CD4-positive, CD25-positive, alpha-beta regulatory T cell (primary cell): ENCODE measurements around the gene LYG1. TPM values are rescaled to one million over a fixed set of nuclear protein-coding genes. Genes with fewer than 3 reads are reported as not detected.
"Not testable (repeated sequence)": the region's sequence is repeated elsewhere in the genome, so short reads cannot be mapped to it uniquely, and the experiment has no call there.

Experiments
- ATAC-seq, 2 donors: fragments of 150-1000 bp; cut with Tn5 transposase; one replicate each; pipeline ENCODE4 v1.10.0; 2021; ENCODE audit warnings: low read depth in 2 of 2, moderate number of reproducible peaks in 2 of 2, moderate library complexity in 1 of 2
- DNase-seq, 3 donors: peaks; one replicate each; pipeline versions ENCODE4 v3.0.0 to v3.0.0-alpha.2; 2012 to 2022; ENCODE audit warnings: mixed read lengths in 1 of 3
- H3K27ac ChIP-seq: one replicate; pipeline ENCODE4 v1.7.0; 2013; ENCODE audit warnings: mild to moderate bottlenecking, low read length; ENCODE audit not compliant: insufficient read depth, poor library complexity, severe bottlenecking
- H3K27me3 ChIP-seq: one replicate; pipeline ENCODE4 v1.7.0; 2013; ENCODE audit warnings: low read length; ENCODE audit not compliant: control insufficient read depth, insufficient read depth
- H3K36me3 ChIP-seq: one replicate; pipeline ENCODE4 v1.7.0; 2013; ENCODE audit warnings: mild to moderate bottlenecking, low read length, moderate library complexity; ENCODE audit not compliant: control insufficient read depth, insufficient read depth
- H3K4me1 ChIP-seq: 2 replicates; pipeline ENCODE4 v1.7.0; 2013; ENCODE audit warnings: mild to moderate bottlenecking, low read length; ENCODE audit not compliant: insufficient read depth, control insufficient read depth, poor library complexity, severe bottlenecking
- H3K4me3 ChIP-seq: one replicate; pipeline ENCODE4 v1.7.0; 2013; ENCODE audit warnings: low read depth, mild to moderate bottlenecking, low read length, moderate library complexity
- H3K9me3 ChIP-seq, 2 experiments: 1 replicate in 1 of 2; 2 replicates in 1 of 2; pipeline ENCODE4 v1.7.0; 2013; ENCODE audit warnings: low read length in 2 of 2, mild to moderate bottlenecking in 1 of 2, moderate library complexity in 1 of 2; ENCODE audit not compliant: control insufficient read depth in 2 of 2
- H3K27ac Mint-ChIP-seq, 3 donors: one replicate each; pipeline ENCODE4 v1.8.0; 2020 to 2022; ENCODE audit warnings: mild to moderate bottlenecking in 3 of 3, mixed read lengths in 3 of 3, moderate library complexity in 2 of 3
- H3K27me3 Mint-ChIP-seq: one replicate; pipeline ENCODE4 v1.8.0; 2022; ENCODE audit warnings: mild to moderate bottlenecking, mixed read lengths
- H3K36me3 Mint-ChIP-seq: one replicate; pipeline ENCODE4 v1.8.0; 2020; ENCODE audit warnings: mixed read lengths
- H3K4me1 Mint-ChIP-seq, 4 donors: one replicate each; pipeline ENCODE4 v1.8.0; 2020 to 2022; ENCODE audit warnings: mixed read lengths in 4 of 4, mild to moderate bottlenecking in 1 of 4
- H3K4me3 Mint-ChIP-seq, 4 donors: one replicate each; pipeline ENCODE4 v1.8.0; 2020 to 2022; ENCODE audit warnings: mild to moderate bottlenecking in 4 of 4, mixed read lengths in 4 of 4, moderate library complexity in 3 of 4
- H3K9me3 Mint-ChIP-seq, 7 donors: one replicate each; pipeline ENCODE4 v1.8.0; 2020 to 2022; ENCODE audit warnings: mixed read lengths in 7 of 7, mild to moderate bottlenecking in 3 of 7, moderate library complexity in 2 of 7
- polyA plus RNA-seq, 4 donors: library from polyadenylated mRNA; unstranded; fragments of 300-500 nt; fragmentation: Illumina TruSeq; gene quantifications; one replicate each; pipeline ENCODE4 v1.2.3, GENCODE V29; 2021
- total RNA-seq: library from RNA; stranded (reverse); gene quantifications from one replicate; pipeline ENCODE4 v1.2.3, GENCODE V29; 2022

Gene LYG1
- total and polyA plus RNA-seq, 5 donors from 2014 or later: 0.46 to 2.0 TPM; not detected in 3

DNA sequence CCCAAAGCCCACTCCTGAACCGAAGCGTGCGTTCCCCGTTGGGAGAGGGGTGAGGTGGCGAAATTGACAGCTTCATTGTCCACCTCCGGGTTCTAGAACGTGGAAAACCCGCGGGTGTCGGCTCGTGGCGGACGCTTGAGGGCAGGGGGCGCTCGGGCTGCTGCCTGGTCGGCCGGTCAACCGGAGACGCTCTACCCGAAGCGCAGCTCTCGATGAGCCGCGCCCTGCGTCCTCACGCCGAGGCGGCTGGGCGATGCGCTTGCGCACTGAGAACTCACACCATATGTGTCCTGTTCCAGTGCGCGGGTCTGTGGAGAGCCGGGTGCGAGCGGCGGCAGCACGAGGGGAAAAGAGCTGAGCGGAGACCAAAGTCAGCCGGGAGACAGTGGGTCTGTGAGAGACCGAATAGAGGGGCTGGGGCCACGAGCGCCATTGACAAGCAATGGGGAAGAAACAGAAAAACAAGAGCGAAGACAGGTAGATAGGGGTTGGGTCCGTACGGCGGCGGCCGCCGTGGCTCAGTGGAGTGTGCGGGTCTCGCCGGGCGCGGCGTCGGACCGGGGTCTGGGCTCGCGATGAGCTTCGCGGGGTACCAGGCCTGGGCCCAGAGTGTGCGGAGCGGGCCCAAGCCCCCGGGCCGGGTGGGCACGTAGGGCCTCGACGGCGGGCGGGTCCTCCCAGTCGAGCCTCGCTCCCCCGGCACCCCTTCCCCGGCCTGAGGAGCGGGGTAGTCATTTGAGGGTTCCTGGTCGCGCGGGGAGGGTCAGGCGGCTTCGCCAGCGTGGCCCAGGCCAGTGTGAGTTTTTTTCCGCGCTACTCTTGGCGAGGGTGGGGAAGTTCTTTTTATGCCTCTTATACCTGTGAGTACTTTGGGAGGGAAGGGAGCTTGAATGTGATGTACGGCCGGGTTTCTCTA lies 36.4 kb upstream of the LYG1 start, which contains the start of gene EIF5B:
Gene EIF5B, plus strand, starts transcription at position 277 of the 916 bp plus-strand sequence. Its CDS starts 166 bp downstream, at position 443.
- Histone ChIP-seq H3K27me3 (no peaks in the 10 kb centered on the region), H3K4me1 (peaks cover 36% of the 10 kb centered on the region), H3K4me3 (peak within 1 kb of the TSS; percentile 93), H3K27ac (peak within 1 kb of the TSS; percentile 86), H3K9me3 (no peaks in the 10 kb centered on the region), H3K36me3 (peaks cover 4% of the 10 kb centered on the region)
- Mint-ChIP-seq H3K4me1 (peaks cover 29 to 48% (median 38%) of the 10 kb centered on the region in 4 donors), H3K27ac (no peak within 1 kb of the TSS), H3K9me3 (no peaks in the 10 kb centered on the region), H3K36me3 (peaks cover 14% of the 10 kb centered on the region), H3K4me3 (no peak within 1 kb of the TSS), H3K27me3 (no peaks in the 10 kb centered on the region)
- DNase-seq (peak; percentile 84 to 96 (median 88)), ATAC-seq (peak; percentile 76 to 78)

DNA sequence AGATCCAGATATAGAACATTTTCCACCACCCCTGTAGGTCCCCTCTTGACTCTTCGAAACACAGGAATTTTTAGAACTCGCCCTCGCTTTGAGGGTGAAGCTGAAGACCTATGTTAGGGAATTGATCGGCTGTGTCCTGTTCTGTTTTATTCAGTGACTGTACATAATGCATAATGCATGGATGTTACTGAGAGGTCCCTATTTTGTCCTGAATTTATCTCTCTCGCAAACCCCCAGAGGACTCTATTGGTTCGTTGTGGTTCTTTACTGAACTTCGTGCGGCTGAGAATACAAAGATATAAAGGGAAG lies 35.8 kb upstream of the LYG1 start:
- Histone ChIP-seq H3K9me3 (no peaks in the 10 kb centered on the region), H3K4me1 (peaks cover 36% of the 10 kb centered on the region), H3K27ac (peak overlapping the region; percentile 86), H3K27me3 (no peaks in the 10 kb centered on the region), H3K36me3 (peaks cover 10% of the 10 kb centered on the region), H3K4me3 (peak overlapping the region; percentile 93)
- ATAC-seq (peak; percentile 0 to 1), DNase-seq (no peak)
- Mint-ChIP-seq H3K9me3 (no peaks in the 10 kb centered on the region), H3K4me1 (peaks cover 27 to 45% (median 35%) of the 10 kb centered on the region in 4 donors), H3K36me3 (peaks cover 20% of the 10 kb centered on the region), H3K4me3 (no peak overlapping the region), H3K27ac (no peak overlapping the region), H3K27me3 (no peaks in the 10 kb centered on the region)

DNA sequence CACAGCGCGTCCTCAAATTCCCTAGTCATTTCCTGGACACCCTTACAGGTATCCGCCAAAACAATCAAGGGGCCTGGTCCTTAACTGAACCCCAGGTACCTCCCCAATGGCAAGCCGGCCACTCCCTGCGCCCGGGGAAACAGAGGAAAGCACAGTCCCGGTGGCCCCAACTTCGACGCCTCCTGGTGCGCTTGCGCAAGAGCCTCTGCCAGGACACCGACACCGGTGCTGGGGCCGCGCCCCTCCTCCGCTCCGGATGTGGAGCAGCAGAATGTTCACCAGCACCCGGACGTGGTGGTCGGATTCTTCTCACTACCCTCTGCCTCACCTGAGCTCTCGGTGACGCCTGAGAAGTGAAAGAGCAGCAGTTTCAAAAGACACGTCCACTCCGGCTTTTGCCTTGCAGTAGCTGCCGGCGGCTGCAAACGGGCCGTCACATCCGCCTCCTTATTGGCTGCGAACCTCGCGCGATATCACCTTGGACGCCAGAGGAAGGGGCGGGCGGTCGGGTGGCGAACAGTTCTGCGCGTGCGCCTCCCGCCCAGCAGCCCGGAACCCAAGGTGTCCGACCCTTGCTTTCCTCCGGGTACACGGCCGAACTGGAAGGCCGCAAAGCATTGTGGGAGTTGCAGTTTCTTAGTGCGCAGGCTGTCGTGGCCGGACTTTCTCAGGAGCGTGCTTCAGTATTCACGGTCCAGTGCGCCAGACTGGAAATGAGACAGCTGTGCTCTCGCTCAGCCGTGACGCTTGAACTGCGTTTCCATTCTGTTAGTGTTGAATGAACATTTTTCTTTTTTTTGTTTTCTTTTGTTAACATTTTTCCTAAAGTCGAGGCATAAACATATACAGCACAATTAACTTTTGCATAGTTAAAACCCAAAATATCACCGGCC lies 35.2 kb upstream of the LYG1 start, which contains the start of gene TXNDC9:
Gene TXNDC9, minus strand, starts transcription at position 423 of the 893 bp plus-strand sequence. CDS start 3,123 bp downstream, outside the sequence.
- no peaks in the 10 kb centered on the region for H3K27me3 ChIP-seq
- H3K4me3 Mint-ChIP-seq: no peak within 1 kb of the TSS
- no peaks in the 10 kb centered on the region for H3K9me3 Mint-ChIP-seq
- H3K27ac Mint-ChIP-seq: no peak within 1 kb of the TSS
- H3K27ac ChIP-seq: peak within 1 kb of the TSS; percentile 86
- no peaks in the 10 kb centered on the region for H3K9me3 ChIP-seq
- H3K36me3 Mint-ChIP-seq: peaks cover 20% of the 10 kb centered on the region
- peaks cover 21 to 42% (median 30%) of the 10 kb centered on the region in 4 donors for H3K4me1 Mint-ChIP-seq
- H3K4me3 ChIP-seq: peak within 1 kb of the TSS; percentile 93
- peak; percentile 77 to 82 for ATAC-seq
- DNase-seq: peak; percentile 97 to 99 (median 98)
- H3K36me3 ChIP-seq: peaks cover 16% of the 10 kb centered on the region
- H3K4me1 ChIP-seq: peaks cover 36% of the 10 kb centered on the region
- H3K27me3 Mint-ChIP-seq: no peaks in the 10 kb centered on the region

DNA sequence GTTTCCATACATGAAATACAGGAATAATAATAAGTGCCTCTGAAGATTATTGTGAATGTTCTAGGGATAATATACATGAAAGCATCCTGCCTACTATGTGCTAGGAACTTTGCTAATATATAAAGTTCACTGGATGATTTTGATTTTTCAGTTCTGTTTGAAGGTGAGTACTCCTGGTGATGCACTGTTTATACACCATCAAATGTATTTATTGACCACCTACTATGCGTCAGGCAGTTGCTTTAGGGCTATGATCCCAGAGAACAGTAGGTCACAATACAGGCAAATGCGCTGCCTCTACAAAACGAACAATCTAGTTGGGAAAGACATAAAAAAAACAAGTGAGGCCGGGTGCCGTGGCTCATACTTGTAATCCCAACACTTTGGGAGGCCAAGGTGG lies 24.4 kb upstream of the LYG1 start:
- Mint-ChIP-seq H3K4me1 (peaks cover 0 to 12% (median 12%) of the 10 kb centered on the region in 4 donors), H3K27ac (no peak overlapping the region), H3K4me3 (no peak overlapping the region), H3K36me3 (peaks cover 34% of the 10 kb centered on the region), H3K27me3 (no peaks in the 10 kb centered on the region), H3K9me3 (no peaks in the 10 kb centered on the region)
- no peak overlapping the region for H3K4me3 ChIP-seq
- no peaks in the 10 kb centered on the region for H3K9me3 ChIP-seq
- ATAC-seq (no peak), DNase-seq (no peak)
- H3K27me3 ChIP-seq: no peaks in the 10 kb centered on the region
- peaks cover 84% of the 10 kb centered on the region for H3K36me3 ChIP-seq
- H3K4me1 ChIP-seq: no peaks in the 10 kb centered on the region
- H3K27ac ChIP-seq: no peak overlapping the region

DNA sequence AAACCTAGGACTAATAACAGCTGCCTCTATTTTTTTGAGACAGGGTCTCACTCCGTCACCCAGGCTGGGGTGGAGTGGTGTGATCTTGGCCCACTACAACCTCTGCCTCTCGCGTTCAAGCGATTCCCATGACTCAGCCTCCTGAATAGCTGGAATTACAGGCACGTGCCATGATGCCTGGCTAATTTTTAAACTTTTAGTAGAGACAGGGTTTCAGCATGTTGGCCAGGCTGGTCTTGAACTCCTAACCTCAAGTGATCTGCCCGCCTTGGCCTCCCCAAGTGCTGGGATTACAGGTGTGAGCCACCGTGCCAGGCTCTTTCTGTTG lies 16.8 kb upstream of the LYG1 start:
- not testable (repeated sequence) for H3K4me3 ChIP-seq, H3K27ac Mint-ChIP-seq, H3K9me3 ChIP-seq, H3K4me1 ChIP-seq, H3K27ac ChIP-seq, H3K9me3 Mint-ChIP-seq, ATAC-seq, H3K27me3 Mint-ChIP-seq, H3K4me3 Mint-ChIP-seq, DNase-seq, H3K27me3 ChIP-seq
- H3K36me3 Mint-ChIP-seq: peaks cover 41% of the 10 kb centered on the region
- H3K4me1 Mint-ChIP-seq: peaks cover 0 to 13% (median 5%) of the 10 kb centered on the region in 4 donors
- H3K36me3 ChIP-seq: peaks cover 55% of the 10 kb centered on the region

DNA sequence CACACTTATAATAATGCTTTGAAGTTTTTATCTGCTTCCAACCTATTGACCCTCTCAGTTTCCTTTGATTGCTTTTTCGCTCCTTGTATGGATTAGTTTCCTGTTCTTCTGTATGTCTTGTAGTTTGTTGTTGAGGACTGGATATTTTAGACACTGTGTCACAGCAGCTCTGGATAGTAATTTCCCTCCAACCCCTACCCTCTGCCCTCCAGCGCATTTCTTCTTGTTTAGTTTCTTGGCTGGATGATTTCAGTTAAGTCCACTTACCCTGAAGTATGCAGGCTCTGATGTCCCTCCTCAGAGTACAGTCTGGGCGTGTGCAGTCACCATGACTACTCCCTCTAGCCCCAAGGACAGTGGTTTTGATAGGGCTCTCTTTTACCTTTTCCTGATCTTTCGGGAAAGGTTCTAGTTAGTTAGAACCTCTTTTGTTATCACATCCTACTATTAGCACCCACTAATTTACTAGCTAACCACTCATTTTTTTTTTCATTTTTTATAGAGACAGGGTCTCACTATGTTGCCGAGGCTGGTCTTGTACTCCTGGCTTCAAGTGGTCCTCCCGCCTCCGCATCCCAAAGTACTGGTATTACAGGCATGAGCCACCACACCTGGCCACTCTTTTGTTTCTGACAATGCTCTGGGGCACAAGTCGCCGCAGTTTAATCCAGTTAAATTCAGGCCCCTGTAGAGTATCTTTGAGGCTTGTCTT lies 16.3 kb upstream of the LYG1 start:
- peaks cover 0 to 7% (median 0%) of the 10 kb centered on the region in 7 donors for H3K9me3 Mint-ChIP-seq
- H3K4me3 ChIP-seq: no peak overlapping the region
- H3K4me1 Mint-ChIP-seq: peaks cover 0 to 13% (median 5%) of the 10 kb centered on the region in 4 donors
- no peaks in the 10 kb centered on the region for H3K27me3 ChIP-seq
- H3K36me3 ChIP-seq: peaks cover 51% of the 10 kb centered on the region
- H3K4me1 ChIP-seq: no peaks in the 10 kb centered on the region
- no peak overlapping the region for H3K27ac ChIP-seq
- H3K9me3 ChIP-seq: no peaks in the 10 kb centered on the region
- no peak for ATAC-seq
- no peaks in the 10 kb centered on the region for H3K27me3 Mint-ChIP-seq
- no peak overlapping the region for H3K27ac Mint-ChIP-seq
- H3K4me3 Mint-ChIP-seq: no peak overlapping the region
- H3K36me3 Mint-ChIP-seq: peaks cover 41% of the 10 kb centered on the region
- no peak for DNase-seq

DNA sequence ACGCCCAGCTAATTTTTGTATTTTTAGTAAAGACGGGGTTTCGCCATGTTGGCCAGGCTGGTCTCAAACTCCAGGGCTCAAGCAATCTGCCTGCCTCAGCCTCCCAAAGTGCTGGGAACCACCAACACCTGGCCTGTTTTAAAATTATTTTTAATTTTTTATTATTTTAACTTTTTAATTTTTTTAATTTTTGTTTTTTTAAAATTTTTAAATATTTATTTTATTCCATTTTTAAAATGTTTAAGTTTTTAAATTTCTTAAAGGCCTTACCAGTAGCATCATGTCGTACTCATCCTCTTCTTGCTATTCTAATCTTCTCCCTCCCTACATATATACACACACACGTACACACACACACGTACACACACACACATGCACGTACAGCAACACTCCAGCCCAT lies 1.4 kb downstream of the LYG1 start:
- DNase-seq (no peak), ATAC-seq (no peak)
- H3K9me3 Mint-ChIP-seq: peaks cover 0 to 3% (median 0%) of the 10 kb centered on the region in 7 donors
- no peaks in the 10 kb centered on the region for H3K4me1 ChIP-seq
- no peak overlapping the region for H3K27ac ChIP-seq
- H3K27ac Mint-ChIP-seq: no peak overlapping the region
- H3K4me3 Mint-ChIP-seq: no peak overlapping the region
- no peaks in the 10 kb centered on the region for H3K9me3 ChIP-seq
- H3K27me3 ChIP-seq: no peaks in the 10 kb centered on the region
- no peaks in the 10 kb centered on the region for H3K36me3 ChIP-seq
- H3K27me3 Mint-ChIP-seq: no peaks in the 10 kb centered on the region
- no peak overlapping the region for H3K4me3 ChIP-seq
- H3K36me3 Mint-ChIP-seq: peaks cover 20% of the 10 kb centered on the region
- no peaks in the 10 kb centered on the region for H3K4me1 Mint-ChIP-seq
